ENCODE data around the gene RPAIN. TPM values are rescaled to one million over a fixed set of nuclear protein-coding genes. Genes with fewer than 3 reads are reported as not detected.

RPAIN gene, protein sequence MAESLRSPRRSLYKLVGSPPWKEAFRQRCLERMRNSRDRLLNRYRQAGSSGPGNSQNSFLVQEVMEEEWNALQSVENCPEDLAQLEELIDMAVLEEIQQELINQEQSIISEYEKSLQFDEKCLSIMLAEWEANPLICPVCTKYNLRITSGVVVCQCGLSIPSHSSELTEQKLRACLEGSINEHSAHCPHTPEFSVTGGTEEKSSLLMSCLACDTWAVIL
- 30.7 and 55.3 TPM in 2 replicates for total RNA-seq (2014; rRNA removed; shearing (Covaris generic))

DNA sequence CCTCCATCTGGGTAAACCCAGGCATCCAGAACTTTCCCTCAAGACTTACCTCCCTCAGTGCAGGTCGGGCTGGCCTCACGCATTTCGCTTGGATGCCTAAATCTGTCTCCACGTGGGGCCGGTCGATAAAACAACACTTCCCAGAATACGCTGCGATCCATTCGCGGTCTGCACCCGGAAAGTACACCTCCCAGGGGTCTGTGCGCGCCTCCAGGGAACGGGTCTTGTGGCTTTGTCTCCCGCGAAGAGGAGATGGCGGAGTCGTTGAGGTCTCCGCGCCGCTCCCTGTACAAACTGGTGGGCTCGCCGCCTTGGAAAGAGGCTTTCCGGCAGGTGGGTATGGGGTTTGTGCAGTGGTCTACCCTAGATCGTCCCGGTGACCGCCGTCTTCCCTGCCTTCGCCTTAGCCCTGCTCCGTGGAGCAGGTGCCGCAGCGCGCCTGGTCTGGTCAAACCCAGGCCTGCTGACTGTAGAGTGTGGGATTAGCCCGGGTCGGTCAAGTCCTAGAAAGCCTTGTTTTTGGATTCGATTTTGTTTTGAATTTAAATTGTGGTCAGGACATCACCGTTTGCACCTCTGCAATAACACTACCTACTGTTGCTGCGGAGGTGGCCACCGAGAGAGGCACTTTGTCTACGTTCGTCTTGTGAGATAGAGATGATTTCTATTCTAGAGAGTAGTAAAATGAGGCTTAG lies at the start of gene RPAIN:
Gene RPAIN (plus strand): TSS at position 224 of the 695 bp plus-strand sequence. CDS start 29 bp downstream, at position 253.
- DNase-seq (ENCODE audit: low read depth) = peak; percentile 86

DNA sequence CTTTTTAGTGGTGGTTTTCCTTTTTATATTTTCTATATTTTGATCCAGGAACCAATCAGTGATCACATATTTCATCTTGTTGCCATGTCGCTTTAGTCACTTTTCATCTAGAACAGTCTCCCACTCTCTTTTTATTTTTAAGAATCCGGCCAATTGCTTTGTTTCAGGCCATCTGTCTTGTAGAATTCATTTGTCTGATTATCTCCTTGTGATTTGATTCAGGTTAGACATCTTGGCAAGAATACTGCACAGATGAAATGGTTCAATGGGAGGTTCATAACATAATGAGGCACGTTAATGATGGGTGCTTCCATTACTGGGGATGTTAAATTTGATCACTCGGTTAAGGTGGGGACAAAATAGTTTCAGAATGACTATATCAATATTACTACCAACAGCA lies 49.6 kb upstream of the RPAIN start:
- no peak for DNase-seq (ENCODE audit: low read depth)

DNA sequence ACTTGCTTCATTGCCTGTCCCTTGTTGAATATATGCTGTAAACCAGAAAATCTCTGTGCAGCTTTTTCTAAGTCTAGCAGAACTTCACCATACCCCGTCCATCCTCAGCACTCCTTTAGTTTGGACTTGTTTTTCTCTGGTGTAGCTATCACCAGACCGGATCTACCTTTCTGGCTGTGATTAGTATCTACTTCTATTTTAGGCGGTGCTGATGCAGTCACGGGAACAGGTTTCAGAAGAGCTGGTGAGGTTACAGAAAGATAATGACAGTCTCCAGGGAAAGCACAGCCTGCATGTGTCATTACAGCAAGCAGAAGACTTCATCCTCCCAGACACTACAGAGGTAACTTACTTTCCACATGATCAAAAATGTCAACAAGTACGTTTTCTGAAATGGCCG lies 46.9 kb upstream of the RPAIN start:
- DNase-seq (ENCODE audit: low read depth) = no peak

DNA sequence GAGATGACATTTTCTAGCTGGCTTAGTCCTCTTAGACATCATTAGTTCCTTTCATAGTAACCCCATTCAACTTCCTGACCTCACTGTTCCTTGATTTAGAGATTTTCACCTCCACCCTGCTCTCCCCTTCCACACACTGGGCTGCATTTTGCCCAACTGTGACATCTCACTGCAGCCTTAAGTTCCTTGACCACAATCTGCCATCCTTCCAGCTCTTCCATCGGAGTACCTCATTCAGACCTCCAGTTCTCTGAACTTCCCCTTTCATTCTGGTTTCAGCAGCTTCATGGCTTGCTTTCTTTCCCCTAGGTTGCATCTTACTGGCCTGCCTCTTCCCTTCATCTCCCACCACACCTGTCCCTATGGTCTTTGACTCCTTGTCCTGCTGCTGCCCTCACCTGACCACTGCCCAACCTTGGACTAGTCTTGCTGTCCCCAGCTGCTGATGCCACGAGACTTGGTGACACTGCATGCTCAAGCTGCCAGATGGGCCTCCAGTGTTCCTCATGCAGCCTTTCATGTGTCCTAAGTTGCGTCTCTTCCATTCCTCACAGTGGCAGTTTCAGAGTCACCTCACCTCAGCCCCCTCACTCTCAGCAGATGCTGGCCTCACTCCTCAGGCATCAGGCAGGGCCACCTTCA lies 41.3 kb upstream of the RPAIN start:
- no peak for DNase-seq (ENCODE audit: low read depth)

DNA sequence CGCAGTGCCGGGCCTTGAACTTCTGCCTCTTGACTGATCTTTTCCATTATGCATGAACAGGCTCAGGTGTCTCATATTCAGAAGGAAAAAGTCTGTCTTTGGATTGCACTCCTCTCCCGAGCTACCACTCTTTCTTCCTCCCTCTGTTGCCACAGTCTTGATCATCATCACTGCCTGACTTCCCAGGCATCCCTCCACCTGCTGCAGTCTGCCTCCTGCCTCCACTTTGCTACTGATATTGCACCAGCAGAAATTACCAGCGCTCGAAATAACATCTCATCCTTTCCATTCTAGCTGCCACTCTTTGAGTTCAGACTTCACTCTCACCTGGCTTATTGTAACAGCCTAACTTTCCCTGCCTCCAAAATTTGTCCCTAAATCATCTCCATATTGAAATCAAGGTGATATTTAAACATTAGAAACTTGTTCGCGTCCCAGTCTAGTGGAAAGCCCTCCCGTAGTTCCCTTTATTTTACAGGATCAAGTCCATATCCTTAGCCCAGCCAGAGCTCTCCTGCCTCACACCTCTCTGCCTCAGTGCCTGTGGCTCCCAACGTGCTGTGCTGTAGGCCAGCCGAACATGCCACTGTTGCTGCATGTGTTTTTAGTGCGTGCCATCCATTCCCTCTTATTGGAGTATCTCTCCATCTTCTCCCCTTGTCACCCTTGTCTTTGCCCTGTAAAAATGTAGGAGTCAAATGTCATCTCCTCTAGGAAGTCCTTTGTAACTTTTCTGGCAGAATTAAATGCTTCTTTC lies 40.5 kb upstream of the RPAIN start:
- DNase-seq (ENCODE audit: low read depth) = no peak

DNA sequence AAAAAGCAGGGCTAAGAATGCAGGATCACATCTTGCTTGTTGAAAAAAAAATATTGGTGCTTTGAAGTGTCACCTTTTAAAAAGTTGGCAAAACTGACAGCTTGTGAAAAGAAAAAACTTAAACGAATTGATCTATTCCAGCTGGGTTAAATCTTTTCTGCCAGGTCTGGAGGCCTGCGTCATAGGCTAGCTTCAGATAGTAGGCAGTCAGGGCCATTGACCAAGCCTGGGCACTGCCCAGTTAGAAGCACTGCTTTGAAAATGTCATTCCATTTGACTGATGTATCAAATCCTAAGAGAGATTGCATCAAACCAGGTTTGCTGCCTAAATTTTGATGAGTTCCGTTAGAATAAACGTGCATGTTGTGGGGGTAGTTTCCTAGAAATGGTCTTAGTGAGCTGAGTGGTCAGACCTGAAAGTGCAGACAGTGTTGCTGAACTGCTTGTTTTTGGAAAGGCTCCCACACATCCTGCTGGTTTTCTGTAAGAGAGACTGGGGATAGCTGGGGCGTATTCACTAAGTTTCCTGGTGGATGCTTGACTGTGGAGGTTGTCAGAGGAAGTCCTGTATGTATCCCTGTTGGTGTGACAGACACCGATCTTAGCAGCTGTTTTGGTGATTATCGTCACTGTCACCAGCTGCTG lies 39.4 kb upstream of the RPAIN start:
- DNase-seq (ENCODE audit: low read depth) = no peak

DNA sequence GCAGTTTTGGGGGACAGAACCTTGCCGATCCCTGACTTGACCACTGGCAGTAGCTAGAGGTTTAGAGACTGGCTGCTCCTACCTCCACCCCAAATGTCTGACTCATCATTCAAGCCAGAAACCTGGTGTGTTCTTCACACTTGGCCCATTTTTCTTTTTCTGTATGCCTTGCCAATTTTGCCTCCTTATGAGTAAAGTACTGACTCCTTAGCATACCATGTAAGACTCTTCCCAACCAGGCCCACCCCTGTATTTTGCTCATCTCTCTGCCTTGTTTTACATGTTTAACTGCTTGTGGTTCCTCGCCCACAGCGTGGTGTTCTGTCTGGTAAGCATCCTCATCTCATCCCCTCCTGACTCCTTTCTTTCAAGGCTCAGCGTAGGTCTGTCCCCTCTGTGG lies 38.4 kb upstream of the RPAIN start:
- DNase-seq (ENCODE audit: low read depth) = peak; percentile 24

DNA sequence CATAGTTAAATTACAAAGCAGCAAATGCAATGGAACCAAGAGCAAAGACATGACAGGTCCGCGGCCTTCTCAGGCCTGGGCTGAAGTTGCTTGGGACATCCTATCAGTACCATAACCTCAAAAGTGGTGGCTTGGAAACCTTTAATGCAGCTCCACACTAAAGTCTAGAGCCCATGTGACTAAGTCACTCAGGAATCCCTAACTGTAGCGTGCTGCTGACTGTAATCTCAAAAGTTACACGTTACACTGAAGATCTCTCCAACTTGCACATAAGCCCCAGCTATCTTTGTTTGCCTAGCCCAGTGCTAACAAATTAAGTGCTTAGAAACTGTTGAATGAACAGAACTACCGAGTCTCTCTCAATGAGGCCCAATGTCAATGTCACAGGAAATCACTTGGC lies 28.3 kb upstream of the RPAIN start:
- DNase-seq (ENCODE audit: low read depth) = no peak

DNA sequence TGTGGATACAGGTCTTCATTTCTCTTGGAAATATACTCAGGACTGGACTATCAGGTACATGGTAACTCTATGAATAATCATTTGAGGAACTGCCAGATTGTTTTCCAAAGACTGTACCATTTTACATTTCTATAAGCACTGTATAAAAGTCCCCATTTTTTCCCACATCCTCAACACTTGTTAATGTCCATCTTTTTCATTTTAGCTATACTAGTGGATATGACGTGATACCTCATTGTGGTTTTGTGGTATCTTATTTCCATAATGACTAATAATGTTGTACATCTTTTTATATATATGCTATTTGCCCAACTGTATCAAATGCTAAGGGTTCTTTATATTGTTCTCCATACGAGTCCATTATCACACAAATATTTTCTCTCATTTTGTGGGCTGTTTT lies 23.4 kb upstream of the RPAIN start:
- no peak for DNase-seq (ENCODE audit: low read depth)

DNA sequence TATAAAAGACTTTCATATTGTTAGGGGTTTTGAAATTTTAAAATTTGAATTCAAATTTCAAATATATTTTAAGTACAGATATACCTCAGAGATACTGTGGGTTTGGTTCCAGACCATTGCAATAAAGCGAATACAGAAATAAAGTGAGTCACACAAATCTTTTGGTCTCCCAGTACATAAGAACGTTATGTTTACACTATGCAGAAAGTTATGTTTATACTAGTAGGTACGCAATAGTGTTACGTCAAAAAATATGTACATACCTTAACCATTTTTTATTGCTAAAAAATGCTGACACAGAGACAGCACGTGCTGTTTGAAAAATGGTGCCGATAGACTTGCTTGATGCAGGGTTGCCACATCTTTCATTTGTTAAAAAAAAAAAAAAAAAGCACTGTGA lies 20.2 kb upstream of the RPAIN start:
- no peak for DNase-seq (ENCODE audit: low read depth)

DNA sequence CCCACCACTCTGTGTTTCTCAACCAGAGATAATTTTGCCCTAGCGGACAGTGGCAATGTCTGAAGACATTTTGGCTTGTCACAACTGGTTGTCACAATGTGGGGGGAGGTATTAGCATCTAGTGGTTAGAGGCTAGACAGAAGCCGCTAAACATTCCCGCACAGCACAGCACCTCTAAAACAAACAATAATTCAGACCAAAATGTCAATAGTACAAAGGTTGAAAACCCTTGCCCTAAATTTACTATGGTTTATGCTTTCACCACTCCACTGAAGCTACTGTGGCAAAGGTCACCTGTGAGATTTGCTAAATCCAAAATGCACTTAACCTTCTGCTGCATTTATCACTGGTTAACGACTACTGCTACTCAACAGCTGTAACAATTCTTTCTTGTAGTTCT lies 14.6 kb upstream of the RPAIN start:
- no peak for DNase-seq (ENCODE audit: low read depth)

DNA sequence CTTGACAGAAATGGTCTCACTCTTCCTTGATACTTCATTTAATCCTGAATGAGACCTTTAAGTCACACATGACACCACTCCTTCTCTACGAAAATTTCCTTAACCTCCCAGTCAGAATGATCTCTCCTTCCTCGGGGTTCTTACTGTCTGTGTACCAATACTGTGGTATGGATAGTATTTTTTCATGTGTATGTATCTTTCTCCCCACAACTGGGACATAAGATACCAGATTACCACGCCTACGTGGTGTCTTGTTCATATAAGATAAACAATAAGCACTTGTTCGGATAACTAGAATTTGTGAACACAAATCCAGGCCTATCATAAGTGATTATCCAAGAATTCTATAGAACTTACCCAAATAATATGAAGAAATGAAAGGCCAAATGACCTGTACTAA lies 11.8 kb upstream of the RPAIN start:
- no peak for DNase-seq (ENCODE audit: low read depth)

DNA sequence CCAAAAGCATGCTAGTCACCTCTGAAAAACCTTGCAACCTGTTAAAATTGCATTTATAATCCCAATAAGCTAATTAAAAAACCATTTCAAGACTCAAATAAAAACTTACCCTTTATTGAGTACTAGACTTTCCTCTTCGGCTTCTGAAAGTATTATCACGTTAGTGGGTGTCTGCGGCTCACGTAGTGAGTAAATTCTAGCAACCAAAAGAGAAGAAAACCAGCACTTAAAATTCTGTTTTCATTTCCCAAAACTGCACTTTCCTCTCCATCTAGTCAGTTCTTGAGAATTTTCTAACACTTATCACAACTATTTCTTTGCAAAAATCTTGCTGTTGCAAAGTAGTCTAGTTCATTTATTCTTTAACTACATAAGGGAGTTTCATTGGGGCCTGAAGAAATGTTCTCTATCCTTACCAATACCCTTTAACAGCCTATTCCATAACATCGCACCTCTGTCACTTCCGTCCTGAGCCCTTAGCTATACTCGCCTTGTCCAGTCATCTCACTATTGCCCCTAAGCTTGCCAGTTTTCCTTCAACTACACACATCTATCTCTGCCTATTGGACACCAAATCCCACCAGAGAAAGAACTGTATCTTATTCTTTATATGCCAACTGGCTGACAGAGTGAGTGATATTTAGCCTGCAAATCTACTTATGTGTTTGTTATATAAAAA lies 9.2 kb upstream of the RPAIN start:
- DNase-seq (ENCODE audit: low read depth) = no peak

DNA sequence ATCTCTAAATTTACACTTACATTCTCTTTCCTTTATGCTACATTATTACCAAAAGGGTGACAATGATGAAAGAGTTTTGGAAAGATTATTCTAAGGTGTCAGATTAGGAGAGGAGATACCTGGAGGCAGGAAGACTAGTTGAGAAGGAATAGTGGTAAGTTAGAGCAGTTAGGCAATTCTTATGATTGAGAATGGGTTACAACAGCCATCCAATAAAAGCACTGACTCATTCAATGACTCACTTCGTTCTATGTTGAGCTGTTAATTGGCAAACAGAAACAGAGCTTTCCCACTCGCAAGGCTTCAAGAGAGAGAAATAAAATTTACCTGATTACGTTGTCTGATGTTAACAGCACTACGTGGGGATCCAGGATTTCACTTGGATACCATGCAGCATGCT lies 6.3 kb upstream of the RPAIN start:
- DNase-seq (ENCODE audit: low read depth) = peak; percentile 93

DNA sequence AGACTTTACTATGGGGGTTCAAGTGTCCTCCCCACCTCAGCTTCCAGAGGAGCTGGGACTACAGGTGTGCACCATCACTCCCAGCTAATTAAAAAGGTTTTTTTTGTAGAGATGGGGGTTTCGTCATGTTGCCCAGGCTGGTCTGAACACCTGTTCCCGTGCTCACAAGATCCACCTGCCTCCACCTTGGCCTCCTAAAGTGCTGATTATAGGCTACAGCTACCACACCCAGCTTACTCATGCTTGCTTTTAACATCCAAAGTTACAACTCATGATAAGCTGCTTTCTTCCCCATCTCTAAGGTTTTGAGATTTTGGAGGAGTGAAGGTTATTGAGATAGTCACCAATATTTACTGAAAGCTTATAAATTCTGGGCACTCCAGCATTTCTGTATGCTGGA lies 3.1 kb upstream of the RPAIN start:
- no peak for DNase-seq (ENCODE audit: low read depth)

DNA sequence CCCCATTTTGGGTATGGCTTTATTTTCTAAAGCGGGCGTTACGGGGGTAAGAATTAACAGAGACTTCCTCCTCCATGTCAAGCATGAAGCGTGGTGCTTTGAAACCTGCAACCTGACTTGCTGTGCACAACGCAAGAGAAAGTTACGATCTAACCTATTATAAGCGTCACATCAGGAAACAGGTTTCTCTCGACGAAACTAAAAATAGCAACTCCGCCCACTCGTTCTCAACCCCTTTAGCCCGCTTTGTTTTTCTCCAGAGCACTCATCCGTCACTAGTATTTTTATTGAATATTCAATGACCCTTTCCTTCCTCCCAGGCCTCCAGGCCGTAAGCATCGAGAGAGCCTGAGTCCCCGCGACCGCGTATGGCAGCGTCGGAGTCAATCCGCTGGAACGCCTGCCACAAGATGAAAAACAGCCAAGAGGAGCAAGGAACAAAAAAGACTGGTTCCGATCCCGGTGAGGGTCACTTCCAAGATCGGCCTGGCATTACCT lies 1.1 kb upstream of the RPAIN start:
- peak; percentile 51 for DNase-seq (ENCODE audit: low read depth)

DNA sequence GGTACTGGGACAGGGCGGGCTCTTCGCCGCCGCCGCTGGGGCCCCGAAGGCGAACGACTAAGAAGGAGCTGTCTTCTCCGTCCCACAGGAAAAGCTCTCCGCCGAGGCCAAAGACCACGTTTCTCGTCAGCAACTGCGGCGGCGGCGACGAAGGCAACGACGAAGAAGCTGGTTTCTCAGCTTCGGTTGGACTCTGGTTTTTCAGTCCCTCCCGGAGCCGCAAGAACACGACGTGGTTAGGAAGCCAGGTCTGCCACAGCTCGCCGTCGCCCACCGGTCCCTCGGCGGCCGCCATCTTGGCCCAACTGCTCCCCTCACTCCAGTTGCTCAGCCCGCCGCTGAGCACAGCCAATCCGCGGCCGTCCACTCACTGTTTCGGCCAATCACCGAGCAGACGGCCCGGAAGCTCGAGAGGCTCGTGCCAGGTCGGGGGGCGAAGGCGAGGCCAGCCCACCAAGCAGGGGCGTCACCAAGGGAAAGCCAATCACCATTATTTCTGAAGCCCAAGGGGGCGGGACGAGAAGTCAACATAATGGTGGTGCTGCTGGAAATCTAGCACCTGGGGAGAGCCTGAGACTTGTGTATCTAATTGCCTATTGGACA lies 525 bp upstream of the RPAIN start, which contains the start of gene NUP88:
Gene NUP88 (minus strand): TSS at position 307 of the 603 bp plus-strand sequence. CDS start 12 bp downstream, at position 295.
- peak; percentile 98 for DNase-seq (ENCODE audit: low read depth)

DNA sequence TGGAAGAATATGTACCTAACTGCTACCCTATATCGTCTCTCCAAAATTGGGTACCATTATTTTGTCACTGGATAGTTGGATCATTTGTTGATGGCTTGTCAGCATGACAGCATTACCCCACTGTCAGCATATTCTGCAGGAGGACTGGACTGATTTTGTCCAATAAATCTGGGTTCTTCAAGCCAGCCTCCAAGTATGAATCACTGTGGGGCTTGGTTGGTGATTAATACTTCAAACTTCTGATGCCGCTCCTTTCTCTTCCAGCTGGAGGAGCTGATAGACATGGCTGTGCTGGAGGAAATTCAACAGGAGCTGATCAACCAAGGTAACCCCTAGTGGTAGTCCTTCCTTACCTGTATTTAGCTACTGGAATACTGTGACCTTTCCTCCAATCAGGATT lies 2.5 kb downstream of the RPAIN start:
- peak; percentile 85 for DNase-seq (ENCODE audit: low read depth)

DNA sequence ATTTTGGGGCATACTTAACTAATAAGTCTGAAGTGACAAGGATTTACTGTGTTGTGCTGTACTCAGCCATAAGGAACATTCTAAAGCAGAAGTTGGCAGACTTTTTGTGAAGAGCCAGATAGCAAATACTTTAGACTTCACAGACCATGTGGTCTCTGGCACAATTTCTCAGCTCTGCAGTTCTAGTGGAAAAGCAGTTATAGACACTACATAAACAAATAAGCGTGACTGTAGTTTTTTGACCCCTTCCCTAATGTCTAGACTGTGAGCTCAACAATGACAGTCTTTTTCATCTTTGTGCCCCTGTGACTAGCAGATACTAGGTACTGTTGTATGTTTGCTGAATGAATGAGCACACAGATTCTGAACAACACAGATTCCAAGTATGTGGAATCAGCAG lies 4.9 kb downstream of the RPAIN start:
- DNase-seq (ENCODE audit: low read depth) = no peak

DNA sequence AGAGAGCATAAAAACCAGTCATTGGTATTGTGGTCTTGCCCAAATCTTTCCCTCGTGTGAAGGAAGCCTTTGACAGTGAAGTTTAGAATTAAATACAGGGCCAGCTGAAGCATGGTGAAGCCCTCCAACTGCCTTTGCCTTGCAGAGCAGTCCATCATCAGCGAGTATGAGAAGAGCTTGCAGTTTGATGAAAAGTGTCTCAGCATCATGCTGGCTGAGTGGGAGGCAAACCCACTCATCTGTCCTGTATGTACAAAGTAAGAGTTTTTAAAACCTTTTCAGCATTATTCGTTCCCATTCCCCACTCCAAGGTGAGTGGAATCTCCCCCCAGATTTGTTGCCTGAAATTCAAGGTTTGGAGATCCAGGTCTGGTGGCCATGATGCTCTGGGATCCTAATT lies 5.8 kb downstream of the RPAIN start:
- DNase-seq (ENCODE audit: low read depth) = no peak

Data from M059J (cell line).